H1 (cell line): ENCODE data around the gene SNRPE. TPM values are rescaled to one million over a fixed set of nuclear protein-coding genes. Genes with fewer than 3 reads are reported as not detected.

ENCODE experiments used
- polyA plus RNA-seq, 7 experiments: library from polyadenylated mRNA; depleted of rRNA in 3 of 7; stranded (reverse) in 5 of 7; unstranded in 2 of 7; fragments of >200 nt in 5 of 7; fragments of 200-250 nt in 2 of 7; gene quantifications; 1 replicate in 5 of 7; 2 replicates in 1 of 7; 4 replicates in 1 of 7; pipeline versions ENCODE4 v1.2.1 to v1.2.3, GENCODE V29; 2011 to 2013; ENCODE audit warnings: missing spikeins in 2 of 7, mixed read lengths in 2 of 7
- total RNA-seq: library from RNA; stranded (reverse); fragmentation: NEBNext Ultra II Directional; extraction: Animal tissue kit (Norgen Biotek cat#: 25700); gene quantifications from 2 replicates; pipeline ENCODE4 v1.2.1, GENCODE V29; 2021
- TF ChIP-seq, protein P1 (sequence below): fragments of 300-600 bp; sonication (generic); IDR thresholded peaks from 2 replicates; pipeline ENCODE4 v1.7.1; 2012; ENCODE audit warnings: low read length, moderate library complexity, mild to moderate bottlenecking, inconsistent platforms; ENCODE audit not compliant: insufficient replicate concordance

SNRPE gene
- total and polyA plus RNA-seq, 2 of the 8 experiments (the other 6 are each of a cell fraction or from before 2014, with no cell fraction given) = 416 to 461 TPM

DNA sequence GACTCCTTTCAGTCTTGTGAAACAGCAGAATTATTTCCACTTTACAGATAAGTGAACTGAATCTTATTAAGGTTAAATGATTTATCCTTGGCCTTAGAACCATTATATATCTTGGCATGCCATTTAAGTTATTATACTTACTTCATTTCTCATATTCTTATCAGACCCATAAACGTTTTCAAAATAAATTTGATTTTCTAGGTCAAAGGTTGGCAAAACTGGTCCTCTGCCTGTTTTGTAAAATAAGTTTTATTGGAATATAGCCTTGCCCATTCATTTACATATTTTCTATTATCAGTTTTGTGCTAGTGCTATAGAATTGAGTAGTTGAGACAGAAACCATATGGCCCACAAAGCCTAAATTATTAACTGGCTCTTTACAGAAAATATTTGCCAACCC, 32.9 kb upstream of the SNRPE start (continued):
- TF ChIP-seq, protein P1, sequence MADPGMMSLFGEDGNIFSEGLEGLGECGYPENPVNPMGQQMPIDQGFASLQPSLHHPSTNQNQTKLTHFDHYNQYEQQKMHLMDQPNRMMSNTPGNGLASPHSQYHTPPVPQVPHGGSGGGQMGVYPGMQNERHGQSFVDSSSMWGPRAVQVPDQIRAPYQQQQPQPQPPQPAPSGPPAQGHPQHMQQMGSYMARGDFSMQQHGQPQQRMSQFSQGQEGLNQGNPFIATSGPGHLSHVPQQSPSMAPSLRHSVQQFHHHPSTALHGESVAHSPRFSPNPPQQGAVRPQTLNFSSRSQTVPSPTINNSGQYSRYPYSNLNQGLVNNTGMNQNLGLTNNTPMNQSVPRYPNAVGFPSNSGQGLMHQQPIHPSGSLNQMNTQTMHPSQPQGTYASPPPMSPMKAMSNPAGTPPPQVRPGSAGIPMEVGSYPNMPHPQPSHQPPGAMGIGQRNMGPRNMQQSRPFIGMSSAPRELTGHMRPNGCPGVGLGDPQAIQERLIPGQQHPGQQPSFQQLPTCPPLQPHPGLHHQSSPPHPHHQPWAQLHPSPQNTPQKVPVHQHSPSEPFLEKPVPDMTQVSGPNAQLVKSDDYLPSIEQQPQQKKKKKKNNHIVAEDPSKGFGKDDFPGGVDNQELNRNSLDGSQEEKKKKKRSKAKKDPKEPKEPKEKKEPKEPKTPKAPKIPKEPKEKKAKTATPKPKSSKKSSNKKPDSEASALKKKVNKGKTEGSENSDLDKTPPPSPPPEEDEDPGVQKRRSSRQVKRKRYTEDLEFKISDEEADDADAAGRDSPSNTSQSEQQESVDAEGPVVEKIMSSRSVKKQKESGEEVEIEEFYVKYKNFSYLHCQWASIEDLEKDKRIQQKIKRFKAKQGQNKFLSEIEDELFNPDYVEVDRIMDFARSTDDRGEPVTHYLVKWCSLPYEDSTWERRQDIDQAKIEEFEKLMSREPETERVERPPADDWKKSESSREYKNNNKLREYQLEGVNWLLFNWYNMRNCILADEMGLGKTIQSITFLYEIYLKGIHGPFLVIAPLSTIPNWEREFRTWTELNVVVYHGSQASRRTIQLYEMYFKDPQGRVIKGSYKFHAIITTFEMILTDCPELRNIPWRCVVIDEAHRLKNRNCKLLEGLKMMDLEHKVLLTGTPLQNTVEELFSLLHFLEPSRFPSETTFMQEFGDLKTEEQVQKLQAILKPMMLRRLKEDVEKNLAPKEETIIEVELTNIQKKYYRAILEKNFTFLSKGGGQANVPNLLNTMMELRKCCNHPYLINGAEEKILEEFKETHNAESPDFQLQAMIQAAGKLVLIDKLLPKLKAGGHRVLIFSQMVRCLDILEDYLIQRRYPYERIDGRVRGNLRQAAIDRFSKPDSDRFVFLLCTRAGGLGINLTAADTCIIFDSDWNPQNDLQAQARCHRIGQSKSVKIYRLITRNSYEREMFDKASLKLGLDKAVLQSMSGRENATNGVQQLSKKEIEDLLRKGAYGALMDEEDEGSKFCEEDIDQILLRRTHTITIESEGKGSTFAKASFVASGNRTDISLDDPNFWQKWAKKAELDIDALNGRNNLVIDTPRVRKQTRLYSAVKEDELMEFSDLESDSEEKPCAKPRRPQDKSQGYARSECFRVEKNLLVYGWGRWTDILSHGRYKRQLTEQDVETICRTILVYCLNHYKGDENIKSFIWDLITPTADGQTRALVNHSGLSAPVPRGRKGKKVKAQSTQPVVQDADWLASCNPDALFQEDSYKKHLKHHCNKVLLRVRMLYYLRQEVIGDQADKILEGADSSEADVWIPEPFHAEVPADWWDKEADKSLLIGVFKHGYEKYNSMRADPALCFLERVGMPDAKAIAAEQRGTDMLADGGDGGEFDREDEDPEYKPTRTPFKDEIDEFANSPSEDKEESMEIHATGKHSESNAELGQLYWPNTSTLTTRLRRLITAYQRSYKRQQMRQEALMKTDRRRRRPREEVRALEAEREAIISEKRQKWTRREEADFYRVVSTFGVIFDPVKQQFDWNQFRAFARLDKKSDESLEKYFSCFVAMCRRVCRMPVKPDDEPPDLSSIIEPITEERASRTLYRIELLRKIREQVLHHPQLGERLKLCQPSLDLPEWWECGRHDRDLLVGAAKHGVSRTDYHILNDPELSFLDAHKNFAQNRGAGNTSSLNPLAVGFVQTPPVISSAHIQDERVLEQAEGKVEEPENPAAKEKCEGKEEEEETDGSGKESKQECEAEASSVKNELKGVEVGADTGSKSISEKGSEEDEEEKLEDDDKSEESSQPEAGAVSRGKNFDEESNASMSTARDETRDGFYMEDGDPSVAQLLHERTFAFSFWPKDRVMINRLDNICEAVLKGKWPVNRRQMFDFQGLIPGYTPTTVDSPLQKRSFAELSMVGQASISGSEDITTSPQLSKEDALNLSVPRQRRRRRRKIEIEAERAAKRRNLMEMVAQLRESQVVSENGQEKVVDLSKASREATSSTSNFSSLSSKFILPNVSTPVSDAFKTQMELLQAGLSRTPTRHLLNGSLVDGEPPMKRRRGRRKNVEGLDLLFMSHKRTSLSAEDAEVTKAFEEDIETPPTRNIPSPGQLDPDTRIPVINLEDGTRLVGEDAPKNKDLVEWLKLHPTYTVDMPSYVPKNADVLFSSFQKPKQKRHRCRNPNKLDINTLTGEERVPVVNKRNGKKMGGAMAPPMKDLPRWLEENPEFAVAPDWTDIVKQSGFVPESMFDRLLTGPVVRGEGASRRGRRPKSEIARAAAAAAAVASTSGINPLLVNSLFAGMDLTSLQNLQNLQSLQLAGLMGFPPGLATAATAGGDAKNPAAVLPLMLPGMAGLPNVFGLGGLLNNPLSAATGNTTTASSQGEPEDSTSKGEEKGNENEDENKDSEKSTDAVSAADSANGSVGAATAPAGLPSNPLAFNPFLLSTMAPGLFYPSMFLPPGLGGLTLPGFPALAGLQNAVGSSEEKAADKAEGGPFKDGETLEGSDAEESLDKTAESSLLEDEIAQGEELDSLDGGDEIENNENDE = no peak
